Chondrocyte (in vitro differentiated cells): ENCODE results near the gene ZCCHC10. TPM values are rescaled to one million over a fixed set of nuclear protein-coding genes. Genes with fewer than 3 reads are reported as not detected.

Experiments
- DNase-seq: peaks from one replicate; pipeline ENCODE4 v3.0.0; 2021; ENCODE audit warnings: mixed read lengths, low spot score
- H3K27ac Mint-ChIP-seq: one replicate; pipeline ENCODE4 v1.8.0; 2021; ENCODE audit warnings: mild to moderate bottlenecking, moderate library complexity, mixed read lengths; ENCODE audit not compliant: unreplicated experiment
- H3K27me3 Mint-ChIP-seq: 2 replicates; pipeline ENCODE4 v1.8.0; 2021; ENCODE audit warnings: low read depth, mixed read lengths
- H3K36me3 Mint-ChIP-seq: 2 replicates; pipeline ENCODE4 v1.8.0; 2021; ENCODE audit warnings: low read depth, mixed read lengths
- H3K4me1 Mint-ChIP-seq: 2 replicates; pipeline ENCODE4 v1.8.0; 2021; ENCODE audit warnings: low read depth, mild to moderate bottlenecking, mixed read lengths
- H3K4me3 Mint-ChIP-seq: one replicate; pipeline ENCODE4 v1.8.0; 2021; ENCODE audit warnings: mild to moderate bottlenecking, moderate library complexity, mixed read lengths; ENCODE audit not compliant: unreplicated experiment
- H3K9me3 Mint-ChIP-seq: 2 replicates; pipeline ENCODE4 v1.8.0; 2021; ENCODE audit warnings: low read depth, mixed read lengths
- total RNA-seq: library from RNA; stranded (reverse); gene quantifications from 3 replicates; pipeline ENCODE4 v1.2.1, GENCODE V29; 2021
- TF ChIP-seq, protein P1 (sequence below): fragments of 200-600 bp; sonication (generic); IDR thresholded peaks from 2 replicates; pipeline ENCODE4 v1.5.0; 2021; ENCODE audit warnings: antibody characterized with exemption, mild to moderate bottlenecking, moderate library complexity

ZCCHC10 gene
- total RNA-seq, 1 donor from 2014 or later = 19.9 TPM

- Mint-ChIP-seq H3K36me3 (peaks cover 11% of the 10 kb centered on the region), H3K27ac (peak overlapping the region; percentile 13), H3K4me3 (no peak overlapping the region), H3K27me3 (no peaks in the 10 kb centered on the region), H3K4me1 (peaks cover 61% of the 10 kb centered on the region), H3K9me3 (no peaks in the 10 kb centered on the region)
- DNase-seq = no peak
- TF ChIP-seq, protein P1, sequence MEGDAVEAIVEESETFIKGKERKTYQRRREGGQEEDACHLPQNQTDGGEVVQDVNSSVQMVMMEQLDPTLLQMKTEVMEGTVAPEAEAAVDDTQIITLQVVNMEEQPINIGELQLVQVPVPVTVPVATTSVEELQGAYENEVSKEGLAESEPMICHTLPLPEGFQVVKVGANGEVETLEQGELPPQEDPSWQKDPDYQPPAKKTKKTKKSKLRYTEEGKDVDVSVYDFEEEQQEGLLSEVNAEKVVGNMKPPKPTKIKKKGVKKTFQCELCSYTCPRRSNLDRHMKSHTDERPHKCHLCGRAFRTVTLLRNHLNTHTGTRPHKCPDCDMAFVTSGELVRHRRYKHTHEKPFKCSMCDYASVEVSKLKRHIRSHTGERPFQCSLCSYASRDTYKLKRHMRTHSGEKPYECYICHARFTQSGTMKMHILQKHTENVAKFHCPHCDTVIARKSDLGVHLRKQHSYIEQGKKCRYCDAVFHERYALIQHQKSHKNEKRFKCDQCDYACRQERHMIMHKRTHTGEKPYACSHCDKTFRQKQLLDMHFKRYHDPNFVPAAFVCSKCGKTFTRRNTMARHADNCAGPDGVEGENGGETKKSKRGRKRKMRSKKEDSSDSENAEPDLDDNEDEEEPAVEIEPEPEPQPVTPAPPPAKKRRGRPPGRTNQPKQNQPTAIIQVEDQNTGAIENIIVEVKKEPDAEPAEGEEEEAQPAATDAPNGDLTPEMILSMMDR = no peak
Observed at GRCh38 chr5:132951897-132952296, 74.5 kb downstream of the ZCCHC10 start.

- TF ChIP-seq, protein P1 = no peak
- H3K27me3 Mint-ChIP-seq = no peaks in the 10 kb centered on the region
- H3K9me3 Mint-ChIP-seq = no peaks in the 10 kb centered on the region
- peaks cover 65% of the 10 kb centered on the region for H3K4me1 Mint-ChIP-seq
- no peak for DNase-seq
- H3K27ac Mint-ChIP-seq = peak overlapping the region; percentile 91
- H3K36me3 Mint-ChIP-seq = peaks cover 6% of the 10 kb centered on the region
- no peak overlapping the region for H3K4me3 Mint-ChIP-seq
Observed at GRCh38 chr5:132949136-132949535, 77.2 kb downstream of the ZCCHC10 start.

DNA sequence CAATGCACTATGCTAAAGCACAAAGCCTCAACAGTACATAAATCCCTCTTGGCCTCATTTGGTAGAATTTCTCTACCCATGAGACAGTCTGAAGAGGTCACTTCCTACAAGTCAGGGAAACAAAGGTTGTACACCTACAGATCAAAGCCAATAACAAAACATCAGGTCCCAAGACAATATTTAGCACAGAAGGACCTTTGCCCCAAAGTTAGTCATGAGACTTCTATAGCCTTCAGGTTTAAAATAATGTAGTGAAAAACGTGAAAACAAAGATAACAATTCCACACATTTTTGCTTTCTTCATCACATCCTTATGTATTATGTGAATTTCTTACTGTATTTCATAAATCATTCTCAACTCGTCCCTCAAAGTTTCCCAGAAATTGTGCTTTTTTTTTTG is 78.7 kb downstream of the ZCCHC10 start:
- TF ChIP-seq, protein P1 = no peak
- H3K9me3 Mint-ChIP-seq = no peaks in the 10 kb centered on the region
- H3K36me3 Mint-ChIP-seq = peaks cover 3% of the 10 kb centered on the region
- no peaks in the 10 kb centered on the region for H3K27me3 Mint-ChIP-seq
- peaks cover 65% of the 10 kb centered on the region for H3K4me1 Mint-ChIP-seq
- no peak overlapping the region for H3K4me3 Mint-ChIP-seq
- DNase-seq = no peak
- H3K27ac Mint-ChIP-seq = peak overlapping the region; percentile 91

Other genes starting within 250 kb of the ZCCHC10 start
- gene SEPTIN8, start 249.3 kb downstream of the ZCCHC10 start, total RNA-seq = 86.0 to 128 TPM (median 127 TPM) in 3 replicates
- gene SOWAHA, start 213.2 kb downstream of the ZCCHC10 start, total RNA-seq = not detected in 3 replicates
- gene SHROOM1, start 195.9 kb downstream of the ZCCHC10 start, total RNA-seq = 6.5 to 7.7 TPM (median 7.6 TPM) in 3 replicates
- gene GDF9, start 160.1 kb downstream of the ZCCHC10 start, total RNA-seq = 0.29 to 0.38 TPM (median 0.30 TPM) in 3 replicates
- gene UQCRQ, start 159.9 kb downstream of the ZCCHC10 start, total RNA-seq = 378 to 436 TPM (median 403 TPM) in 3 replicates
- 0.35 to 0.72 TPM (median 0.60 TPM) in 3 replicates for gene LEAP2, start 152.9 kb downstream of the ZCCHC10 start, total RNA-seq
- 104 to 128 TPM (median 122 TPM) in 3 replicates for gene AFF4, start 62.9 kb downstream of the ZCCHC10 start, total RNA-seq
- 112 to 117 TPM (median 112 TPM) in 3 replicates for gene HSPA4, start 25.5 kb upstream of the ZCCHC10 start, total RNA-seq